Progenitor cell of endocrine pancreas (in vitro differentiated cells): ENCODE results near the gene STK10. TPM values are rescaled to one million over a fixed set of nuclear protein-coding genes. Genes with fewer than 3 reads are reported as not detected.
A peak's percentile ranks its signal among the peaks of the same experiment; 100 is the strongest.

ENCODE experiments used
- DNase-seq: peaks from one replicate; pipeline ENCODE4 v3.0.0; 2021; ENCODE audit warnings: low spot score; ENCODE audit not compliant: unreplicated experiment
- H3K27ac Mint-ChIP-seq: 2 replicates; pipeline ENCODE4 v1.8.0; 2021; ENCODE audit warnings: mild to moderate bottlenecking, moderate library complexity, mixed read lengths
- H3K27me3 Mint-ChIP-seq: 2 replicates; pipeline ENCODE4 v1.8.0; 2021; ENCODE audit warnings: mixed read lengths
- H3K36me3 Mint-ChIP-seq: 2 replicates; pipeline ENCODE4 v1.8.0; 2022; ENCODE audit warnings: mixed read lengths; ENCODE audit not compliant: insufficient read depth
- H3K4me1 Mint-ChIP-seq: 2 replicates; pipeline ENCODE4 v1.8.0; 2021; ENCODE audit warnings: low read depth, mixed read lengths
- H3K4me3 Mint-ChIP-seq: 2 replicates; pipeline ENCODE4 v1.8.0; 2021; ENCODE audit warnings: low read depth, mild to moderate bottlenecking, moderate library complexity, mixed read lengths
- H3K9me3 Mint-ChIP-seq: 2 replicates; pipeline ENCODE4 v1.8.0; 2021; ENCODE audit warnings: low read depth, mixed read lengths
- CTCF ChIP-seq: fragments of 200-600 bp; sonication (generic); IDR thresholded peaks from one replicate; pipeline ENCODE4 v1.5.0; 2021; ENCODE audit warnings: antibody characterized with exemption, mild to moderate bottlenecking; ENCODE audit not compliant: unreplicated experiment
- total RNA-seq: library from RNA; stranded (reverse); gene quantifications from 2 replicates; pipeline ENCODE4 v1.2.1, GENCODE V29; 2021

STK10 gene
- total RNA-seq, 1 donor from 2014 or later = 18.1 TPM

- no peak for DNase-seq
- H3K4me3 Mint-ChIP-seq = peak overlapping the region; percentile 97
- no peaks in the 10 kb centered on the region for H3K9me3 Mint-ChIP-seq
- peak overlapping the region; percentile 96 for H3K27ac Mint-ChIP-seq
- no peak for TF ChIP-seq CTCF
- H3K4me1 Mint-ChIP-seq = peaks cover 25% of the 10 kb centered on the region
- no peaks in the 10 kb centered on the region for H3K36me3 Mint-ChIP-seq
- no peaks in the 10 kb centered on the region for H3K27me3 Mint-ChIP-seq
Measured at GRCh38 chr5:172007175-172008110, 180.6 kb downstream of the STK10 start.

GRCh38 chr5:172006321-172007174 lies 181.5 kb downstream of the STK10 start, which contains the start of gene FBXW11:
TSS of gene FBXW11 (minus strand) at chr5:172006638. CDS start at chr5:172006502, 136 bp downstream.
- H3K27ac Mint-ChIP-seq = peak within 1 kb of the TSS; percentile 99
- H3K27me3 Mint-ChIP-seq = no peaks in the 10 kb centered on the region
- peak within 1 kb of the TSS; percentile 97 for H3K4me3 Mint-ChIP-seq
- peak; percentile 80 for DNase-seq
- no peaks in the 10 kb centered on the region for H3K36me3 Mint-ChIP-seq
- peaks cover 30% of the 10 kb centered on the region for H3K4me1 Mint-ChIP-seq
- H3K9me3 Mint-ChIP-seq = no peaks in the 10 kb centered on the region
- no peak for TF ChIP-seq CTCF

GRCh38 chr5:172005708-172006320 lies 182.2 kb downstream of the STK10 start:
- H3K9me3 Mint-ChIP-seq = no peaks in the 10 kb centered on the region
- H3K4me1 Mint-ChIP-seq = peaks cover 32% of the 10 kb centered on the region
- no peaks in the 10 kb centered on the region for H3K36me3 Mint-ChIP-seq
- H3K4me3 Mint-ChIP-seq = peak overlapping the region; percentile 97
- H3K27ac Mint-ChIP-seq = peak overlapping the region; percentile 99
- no peak for TF ChIP-seq CTCF
- peak; percentile 30 for DNase-seq
- no peaks in the 10 kb centered on the region for H3K27me3 Mint-ChIP-seq

- Mint-ChIP-seq H3K27ac (peak overlapping the region; percentile 99), H3K36me3 (no peaks in the 10 kb centered on the region), H3K27me3 (no peaks in the 10 kb centered on the region), H3K9me3 (no peaks in the 10 kb centered on the region), H3K4me3 (peak overlapping the region; percentile 97), H3K4me1 (peaks cover 41% of the 10 kb centered on the region)
- no peak for DNase-seq
- no peak for TF ChIP-seq CTCF
Measured at GRCh38 chr5:172004824-172005237, 183.2 kb downstream of the STK10 start.

- peaks cover 46% of the 10 kb centered on the region for H3K4me1 Mint-ChIP-seq
Measured at GRCh38 chr5:172003746-172004145, 184.3 kb downstream of the STK10 start.

More at GRCh38 chr5:172003746-172004145, 184.3 kb downstream of the STK10 start:
- Mint-ChIP-seq H3K27ac (peak overlapping the region; percentile 56), H3K36me3 (no peaks in the 10 kb centered on the region), H3K4me3 (peak overlapping the region; percentile 37), H3K9me3 (no peaks in the 10 kb centered on the region), H3K27me3 (no peaks in the 10 kb centered on the region)
- DNase-seq = no peak
- no peak for TF ChIP-seq CTCF
